BE2C (cell line): ENCODE measurements around the gene IVD.

Experiments used
- DNase-seq: peaks from one replicate; pipeline ENCODE4 v3.0.0-alpha.2; 2020
- H3K27me3 ChIP-seq: fragments of 250-450 bp; sonication (Bioruptor Pico); 2 replicates; pipeline ENCODE4 v1.5.1; 2020; ENCODE audit warnings: mild to moderate bottlenecking
- H3K36me3 ChIP-seq: fragments of 250-450 bp; sonication (Bioruptor Pico); 2 replicates; pipeline ENCODE4 v1.5.1; 2020; ENCODE audit warnings: mild to moderate bottlenecking
- H3K4me1 ChIP-seq: fragments of 250-450 bp; sonication (Bioruptor Pico); 2 replicates; pipeline ENCODE4 v1.5.1; 2020
- H3K4me3 ChIP-seq: 2 replicates; pipeline ENCODE4 v1.5.1; 2011; ENCODE audit warnings: low read depth, low read length
- H3K9me3 ChIP-seq: fragments of 250-450 bp; sonication (Bioruptor Pico); 2 replicates; pipeline ENCODE4 v1.5.1; 2020
- CTCF ChIP-seq: IDR thresholded peaks from 2 replicates; pipeline ENCODE4 v1.5.1; 2012; ENCODE audit warnings: mild to moderate bottlenecking, low read depth, low read length

The IVD gene

GRCh38 chr15:40424483-40425115 lies 19.0 kb downstream of the IVD start:
- Histone ChIP-seq H3K9me3 (no peaks in the 10 kb centered on the region), H3K4me3 (no peak overlapping the region), H3K27me3 (no peaks in the 10 kb centered on the region), H3K4me1 (peaks cover 26% of the 10 kb centered on the region), H3K36me3 (no peaks in the 10 kb centered on the region)
- no peak for DNase-seq
- TF ChIP-seq CTCF, result no peak

- Histone ChIP-seq H3K4me3 (no peak overlapping the region), H3K4me1 (peaks cover 18% of the 10 kb centered on the region), H3K27me3 (no peaks in the 10 kb centered on the region)
Measured at GRCh38 chr15:40425681-40426080, 20.1 kb downstream of the IVD start.

GRCh38 chr15:40427188-40427587 lies 21.6 kb downstream of the IVD start:
- Histone ChIP-seq H3K27me3 (no peaks in the 10 kb centered on the region), H3K4me1 (peaks cover 7% of the 10 kb centered on the region), H3K9me3 (no peaks in the 10 kb centered on the region), H3K4me3 (no peak overlapping the region), H3K36me3 (no peaks in the 10 kb centered on the region)
- TF ChIP-seq CTCF, result no peak
- peak; percentile 66 for DNase-seq

More at GRCh38 chr15:40425681-40426080, 20.1 kb downstream of the IVD start:
- no peaks in the 10 kb centered on the region for H3K36me3 ChIP-seq
- TF ChIP-seq CTCF, result no peak
- no peak for DNase-seq
- H3K9me3 ChIP-seq, result no peaks in the 10 kb centered on the region

GRCh38 chr15:40428185-40428584 lies 22.6 kb downstream of the IVD start:
- Histone ChIP-seq H3K4me3 (no peak overlapping the region), H3K36me3 (no peaks in the 10 kb centered on the region), H3K9me3 (no peaks in the 10 kb centered on the region), H3K4me1 (peaks cover 7% of the 10 kb centered on the region), H3K27me3 (no peaks in the 10 kb centered on the region)
- no peak for TF ChIP-seq CTCF
- no peak for DNase-seq

- Histone ChIP-seq H3K9me3 (no peaks in the 10 kb centered on the region), H3K36me3 (no peaks in the 10 kb centered on the region), H3K4me3 (no peak overlapping the region), H3K27me3 (no peaks in the 10 kb centered on the region), H3K4me1 (peaks cover 7% of the 10 kb centered on the region)
- no peak for DNase-seq
- no peak for TF ChIP-seq CTCF
Measured at GRCh38 chr15:40429068-40429710, 23.6 kb downstream of the IVD start.

GRCh38 chr15:40430271-40430805 lies 24.7 kb downstream of the IVD start:
- Histone ChIP-seq H3K4me1 (peaks cover 7% of the 10 kb centered on the region), H3K9me3 (no peaks in the 10 kb centered on the region), H3K36me3 (no peaks in the 10 kb centered on the region), H3K27me3 (no peaks in the 10 kb centered on the region), H3K4me3 (no peak overlapping the region)
- TF ChIP-seq CTCF, result no peak
- no peak for DNase-seq
